Activated T-cell treated with anti-CD3 and anti-CD28 coated beads, Interleukin-2, amount 50 U/mL, for 4 hours (primary cell): ENCODE data around the gene SH2B2. TPM values are rescaled to one million over a fixed set of nuclear protein-coding genes. Genes with fewer than 3 reads are reported as not detected.
"Not testable (repeated sequence)": the region's sequence is repeated elsewhere in the genome, so short reads cannot be mapped to it uniquely, and the experiment has no call there.

Experiments
- ATAC-seq, 2 donors: fragments of 200-7000 bp; cut with Tn5 transposase; one replicate each; pipeline ENCODE4 v1.10.0; 2021
- DNase-seq: peaks from one replicate; pipeline ENCODE4 v3.0.0-alpha.2; 2020
- H3K27me3 Mint-ChIP-seq: one replicate; pipeline ENCODE4 v1.8.0; 2021; ENCODE audit warnings: low read depth, mixed read lengths
- H3K36me3 Mint-ChIP-seq: one replicate; pipeline ENCODE4 v1.8.0; 2022; ENCODE audit warnings: mixed read lengths; ENCODE audit not compliant: insufficient read depth
- H3K4me1 Mint-ChIP-seq: one replicate; pipeline ENCODE4 v1.8.0; 2021; ENCODE audit warnings: low read depth, mixed read lengths
- H3K4me3 Mint-ChIP-seq: one replicate; pipeline ENCODE4 v1.8.0; 2021; ENCODE audit warnings: mild to moderate bottlenecking, moderate library complexity, mixed read lengths
- H3K9me3 Mint-ChIP-seq: one replicate; pipeline ENCODE4 v1.8.0; 2021; ENCODE audit warnings: mixed read lengths
- total RNA-seq, 3 donors: library from RNA; stranded (reverse); gene quantifications; one replicate each; pipeline ENCODE4 v1.2.1, GENCODE V29; 2021

Gene SH2B2
- total RNA-seq, 3 donors from 2014 or later, result 2.3 to 3.0 (median 2.6) TPM

- peaks cover 9% of the 10 kb centered on the region for H3K27me3 Mint-ChIP-seq
- no peak overlapping the region for H3K4me3 Mint-ChIP-seq
- no peaks in the 10 kb centered on the region for H3K4me1 Mint-ChIP-seq
- no peaks in the 10 kb centered on the region for H3K36me3 Mint-ChIP-seq
- H3K9me3 Mint-ChIP-seq, result no peaks in the 10 kb centered on the region
- DNase-seq (no peak), ATAC-seq (no peak)
Observed at GRCh38 chr7:102320601-102321350, 34.1 kb downstream of the SH2B2 start.

GRCh38 chr7:102321351-102322201 lies 34.9 kb downstream of the SH2B2 start:
- ATAC-seq (peak; percentile 43 to 61), DNase-seq (no peak)
- no peaks in the 10 kb centered on the region for H3K4me1 Mint-ChIP-seq
- peaks cover 11% of the 10 kb centered on the region for H3K27me3 Mint-ChIP-seq
- H3K4me3 Mint-ChIP-seq, result no peak overlapping the region
- H3K9me3 Mint-ChIP-seq, result no peaks in the 10 kb centered on the region
- H3K36me3 Mint-ChIP-seq, result no peaks in the 10 kb centered on the region

- Mint-ChIP-seq H3K9me3 (no peaks in the 10 kb centered on the region), H3K27me3 (peaks cover 12% of the 10 kb centered on the region), H3K36me3 (no peaks in the 10 kb centered on the region), H3K4me3 (no peak overlapping the region), H3K4me1 (no peaks in the 10 kb centered on the region)
- DNase-seq (no peak), ATAC-seq (no peak)
Observed at GRCh38 chr7:102322202-102322715, 35.6 kb downstream of the SH2B2 start.

- no peak for ATAC-seq
- no peak overlapping the region for H3K4me3 Mint-ChIP-seq
- no peak for DNase-seq
Observed at GRCh38 chr7:102323914-102324195, 37.2 kb downstream of the SH2B2 start.

GRCh38 chr7:102325106-102325505 lies 38.4 kb downstream of the SH2B2 start:
- DNase-seq, ATAC-seq, H3K4me1 Mint-ChIP-seq, H3K4me3 Mint-ChIP-seq, H3K36me3 Mint-ChIP-seq, H3K9me3 Mint-ChIP-seq: not testable (repeated sequence)
- peaks cover 15% of the 10 kb centered on the region for H3K27me3 Mint-ChIP-seq

More at GRCh38 chr7:102323914-102324195, 37.2 kb downstream of the SH2B2 start:
- no peaks in the 10 kb centered on the region for H3K9me3 Mint-ChIP-seq
- no peaks in the 10 kb centered on the region for H3K36me3 Mint-ChIP-seq
- H3K27me3 Mint-ChIP-seq, result peaks cover 15% of the 10 kb centered on the region
- no peaks in the 10 kb centered on the region for H3K4me1 Mint-ChIP-seq

GRCh38 chr7:102326157-102326889 lies 39.7 kb downstream of the SH2B2 start:
- H3K27me3 Mint-ChIP-seq, result peaks cover 15% of the 10 kb centered on the region
- no peaks in the 10 kb centered on the region for H3K4me1 Mint-ChIP-seq
- H3K9me3 Mint-ChIP-seq, result no peaks in the 10 kb centered on the region
- DNase-seq (no peak), ATAC-seq (no peak)
- H3K36me3 Mint-ChIP-seq, result no peaks in the 10 kb centered on the region
- H3K4me3 Mint-ChIP-seq, result no peak overlapping the region

GRCh38 chr7:102327183-102327582 lies 40.5 kb downstream of the SH2B2 start:
- H3K4me1 Mint-ChIP-seq, DNase-seq, ATAC-seq, H3K36me3 Mint-ChIP-seq, H3K9me3 Mint-ChIP-seq, H3K4me3 Mint-ChIP-seq: not testable (repeated sequence)
- peaks cover 19% of the 10 kb centered on the region for H3K27me3 Mint-ChIP-seq

- not testable (repeated sequence) for DNase-seq, H3K4me1 Mint-ChIP-seq, H3K9me3 Mint-ChIP-seq, H3K36me3 Mint-ChIP-seq, ATAC-seq, H3K4me3 Mint-ChIP-seq
- H3K27me3 Mint-ChIP-seq, result peaks cover 13% of the 10 kb centered on the region
Observed at GRCh38 chr7:102328863-102329262, 42.2 kb downstream of the SH2B2 start.

GRCh38 chr7:102329366-102329765 lies 42.7 kb downstream of the SH2B2 start:
- not testable (repeated sequence) for H3K4me1 Mint-ChIP-seq, ATAC-seq, H3K4me3 Mint-ChIP-seq, H3K36me3 Mint-ChIP-seq, DNase-seq, H3K9me3 Mint-ChIP-seq
- peaks cover 13% of the 10 kb centered on the region for H3K27me3 Mint-ChIP-seq

- H3K27me3 Mint-ChIP-seq, H3K9me3 Mint-ChIP-seq, DNase-seq, ATAC-seq, H3K4me1 Mint-ChIP-seq, H3K36me3 Mint-ChIP-seq, H3K4me3 Mint-ChIP-seq: not testable (repeated sequence)
Observed at GRCh38 chr7:102330666-102331460, 44.2 kb downstream of the SH2B2 start.

GRCh38 chr7:102335574-102335973 lies 48.9 kb downstream of the SH2B2 start:
- H3K4me3 Mint-ChIP-seq, H3K27me3 Mint-ChIP-seq, H3K4me1 Mint-ChIP-seq, H3K36me3 Mint-ChIP-seq, DNase-seq, H3K9me3 Mint-ChIP-seq, ATAC-seq: not testable (repeated sequence)

- not testable (repeated sequence) for H3K4me3 Mint-ChIP-seq, DNase-seq, H3K9me3 Mint-ChIP-seq, H3K36me3 Mint-ChIP-seq, ATAC-seq, H3K27me3 Mint-ChIP-seq, H3K4me1 Mint-ChIP-seq
Observed at GRCh38 chr7:102337002-102337401, 50.3 kb downstream of the SH2B2 start.

- DNase-seq, H3K4me1 Mint-ChIP-seq, H3K27me3 Mint-ChIP-seq, H3K36me3 Mint-ChIP-seq, ATAC-seq, H3K9me3 Mint-ChIP-seq, H3K4me3 Mint-ChIP-seq: not testable (repeated sequence)
Observed at GRCh38 chr7:102337420-102337819, 50.8 kb downstream of the SH2B2 start.
